Adrenal gland (tissue), 12 donors: ENCODE measurements around the gene ANKRD37. TPM values are rescaled to one million over a fixed set of nuclear protein-coding genes. Genes with fewer than 3 reads are reported as not detected.
A peak's percentile ranks its signal among the peaks of the same experiment; 100 is the strongest.

Source experiments
- DNase-seq, 7 donors: peaks; one replicate each; pipeline ENCODE4 v3.0.0-alpha.2; 2019 to 2020
- H3K27ac ChIP-seq, 5 donors: fragments of 200-600 bp; sonication (generic) in 4 of 5; 1 replicate in 3 of 5; 2 replicates in 2 of 5; pipeline versions ENCODE4 v1.5.1 to v1.8.0; 2016 to 2020; ENCODE audit warnings: mild to moderate bottlenecking in 1 of 5
- H3K27me3 ChIP-seq: fragments of 200-600 bp; 2 replicates; pipeline ENCODE4 v1.8.0; 2021
- H3K36me3 ChIP-seq, 2 donors: fragments of 200-600 bp; replicated peaks in 1 of 2; 1 replicate in 1 of 2; 2 replicates in 1 of 2; pipeline versions ENCODE4 v1.5.1 to v1.8.0; 2018 to 2022
- H3K4me1 ChIP-seq, 2 donors: fragments of 200-600 bp; replicated peaks in 1 of 2; 1 replicate in 1 of 2; 2 replicates in 1 of 2; pipeline versions ENCODE4 v1.5.1 to v1.8.0; 2018 to 2021
- H3K4me3 ChIP-seq, 4 donors: fragments of 200-600 bp; sonication (generic) in 3 of 4; one replicate each; pipeline ENCODE4 v1.5.1; 2016 to 2018
- H3K9me3 ChIP-seq, 3 donors: fragments of 200-600 bp; sonication (generic) in 1 of 3; replicated peaks in 1 of 3; 1 replicate in 2 of 3; 2 replicates in 1 of 3; pipeline versions ENCODE4 v1.5.1 to v1.8.0; 2016 to 2021
- CTCF ChIP-seq, 6 experiments: fragments of 450-650 bp in 4 of 6; fragments of 200-600 bp in 2 of 6; sonication (generic) in 1 of 6; IDR thresholded peaks; 1 replicate in 5 of 6; 2 replicates in 1 of 6; pipeline versions ENCODE4 v1.5.1 to v1.8.0; 2016 to 2021; ENCODE audit warnings: antibody characterized with exemption in 6 of 6, mild to moderate bottlenecking in 2 of 6, moderate library complexity in 1 of 6
- POLR2A ChIP-seq, 2 donors: fragments of 450-650 bp; IDR thresholded peaks; one replicate each; pipeline ENCODE4 v1.6.1; 2017; ENCODE audit warnings: antibody characterized with exemption in 2 of 2, mild to moderate bottlenecking in 2 of 2, moderate library complexity in 1 of 2
- WGBS, 4 donors: extraction: QIAGEN DNeasy Blood & Tissue Kit in 2 of 4; methylation state at CpG; one replicate each; pipeline versions ENCODE4 v1.1.5 to v1.1.7; 2013 to 2017; 5-methylcytosine and 5-hydroxymethylcytosine counted together
- intact Hi-C, 2 donors: fragments of 100-400 bp; cut with DNase I; formaldehyde crosslinking; loops; one replicate each; pipeline versions ENCODE4 v1.14.1 to v1.15.0; 2022 to 2023
- polyA plus RNA-seq, 3 donors: library from polyadenylated mRNA; stranded (reverse); fragments of 200-250 nt in 2 of 3; fragments of 350-450 nt in 1 of 3; fragmentation: Illumina TruSeq in 1 of 3; extraction: RNeasy Lipid Tissue Mini Kit (QIAGEN cat#74804) in 1 of 3; gene quantifications; one replicate each; pipeline ENCODE4 v1.2.3, GENCODE V29; 2013 to 2014
- total RNA-seq, 9 donors: library from RNA; depleted of rRNA in 4 of 9; stranded (reverse); fragments of >200 nt in 4 of 9; fragments of 120-200 nt in 1 of 9; fragmentation: NEBNext Ultra II Directional in 1 of 9; extraction: Animal tissue kit (Norgen Biotek cat#: 25700) in 1 of 9; gene quantifications; one replicate each; pipeline versions ENCODE4 v1.1.0 to v1.2.4, GENCODE V29; 2013 to 2023
- donor health status: healthy with polysubstance abuse.
- donor health status: Bipolar disorder and iron deficiency.
- donor health status: DM: yes; HTN: yes; CAD: no.
- donor health status: DM: no; HTN: no; CAD: no.
- donor health status: DM: no; HTN: no; CAD: no.
- donor health status: DM: yes; HTN: yes; CAD: no.

Gene ANKRD37
- total and polyA plus RNA-seq, 12 donors = 1.9 to 13.0 (median 6.7) TPM

GRCh38 chr4:185395956-185396723 is 501 bp upstream of the ANKRD37 start:
- H3K27me3 ChIP-seq = no peaks in the 10 kb centered on the region
- 0% methylated on average over 38 to 98 of the region's 98 CpGs; no CpG with 5 or more reads in 1 of the 4 donors for WGBS, 4 donors
- peaks cover 0 to 23% of the 10 kb centered on the region in 2 donors for H3K36me3 ChIP-seq
- DNase-seq = peak; percentile 96 to 99 (median 97)
- peak overlapping the region; percentile 83 to 100 (median 97) for H3K27ac ChIP-seq
- H3K4me3 ChIP-seq = peak overlapping the region; percentile 27 to 81 (median 31)
- H3K9me3 ChIP-seq = no peaks in the 10 kb centered on the region
- TF ChIP-seq CTCF (IDR thresholded peaks at IDR 0.05) = peak in 1 of 6 experiments; percentile 15
- TF ChIP-seq POLR2A (IDR thresholded peaks at IDR 0.05) = peak; percentile 61 to 75
- intact Hi-C loops = loop anchor here in 1 of 2 donors (10.0 kb wide), 1 partner anchor 191 kb away; the partner anchor contains the start of genes CFAP97 and SNX25
- H3K4me1 ChIP-seq = peaks cover 0 to 12% of the 10 kb centered on the region in 2 donors

- H3K27me3 ChIP-seq = no peaks in the 10 kb centered on the region
- 44 to 54% (median 53%) methylated on average over 2 of the region's 2 CpGs for WGBS, 4 donors
- intact Hi-C loops = loop anchor here in 1 of 2 donors (10.0 kb wide), 1 partner anchor 194 kb away; the partner anchor contains the start of genes CFAP97 and SNX25
- H3K27ac ChIP-seq = peak overlapping the region in 1 of 5 donors; percentile 3
- H3K4me3 ChIP-seq = no peak overlapping the region
- TF ChIP-seq CTCF (IDR thresholded peaks at IDR 0.05) (no peak), POLR2A (IDR thresholded peaks at IDR 0.05) (no peak)
- H3K4me1 ChIP-seq = peaks cover 0 to 12% of the 10 kb centered on the region in 2 donors
- DNase-seq = no peak
- H3K9me3 ChIP-seq = no peaks in the 10 kb centered on the region
- peaks cover 0 to 46% of the 10 kb centered on the region in 2 donors for H3K36me3 ChIP-seq
These were observed 2.0 kb downstream of the ANKRD37 start for GRCh38 chr4:185398618-185399017.

GRCh38 chr4:185399466-185399865 is 2.8 kb downstream of the ANKRD37 start:
- peaks cover 0 to 12% of the 10 kb centered on the region in 2 donors for H3K4me1 ChIP-seq
- DNase-seq = no peak

More at GRCh38 chr4:185399466-185399865, 2.8 kb downstream of the ANKRD37 start:
- TF ChIP-seq CTCF (IDR thresholded peaks at IDR 0.05) (no peak), POLR2A (IDR thresholded peaks at IDR 0.05) (no peak)
- Histone ChIP-seq H3K36me3 (peaks cover 0 to 47% of the 10 kb centered on the region in 2 donors), H3K27ac (no peak overlapping the region), H3K4me3 (no peak overlapping the region), H3K27me3 (no peaks in the 10 kb centered on the region), H3K9me3 (no peaks in the 10 kb centered on the region)
- WGBS, 4 donors = 83 to 88% (median 87%) methylated on average over 8 of the region's 8 CpGs
- intact Hi-C loops = loop anchor here in 1 of 2 donors (10.0 kb wide), 1 partner anchor 195 kb away; the partner anchor contains the start of genes CFAP97 and SNX25
